Lung microvascular endothelial cell (primary cell): ENCODE results near the gene RYR1. TPM values are rescaled to one million over a fixed set of nuclear protein-coding genes. Genes with fewer than 3 reads are reported as not detected.
A peak's percentile ranks its signal among the peaks of the same experiment; 100 is the strongest.
"Not testable (repeated sequence)": the region's sequence is repeated elsewhere in the genome, so short reads cannot be mapped to it uniquely, and the experiment has no call there.

Source experiments
- DNase-seq, 2 donors: peaks; one replicate each; pipeline versions ENCODE4 v3.0.0 to v3.0.0-alpha.2; 2010; ENCODE audit warnings: low read depth in 2 of 2
- total RNA-seq: library from RNA; depleted of rRNA; stranded (reverse); fragments of >200 nt; gene quantifications from 2 replicates; pipeline ENCODE4 v1.2.1, GENCODE V29; 2014

Gene RYR1
- total RNA-seq, 1 donor from 2014 or later = not detected

- DNase-seq = no peak
Observed at GRCh38 chr19:38537071-38537936, 103.8 kb downstream of the RYR1 start.

GRCh38 chr19:38538386-38538785, 104.9 kb downstream of the RYR1 start:
- peak in 1 of 2 donors; percentile 79 for DNase-seq

- no peak for DNase-seq
Observed at GRCh38 chr19:38538793-38539528, 105.5 kb downstream of the RYR1 start.

- DNase-seq = no peak
Observed at GRCh38 chr19:38539751-38540150, 106.3 kb downstream of the RYR1 start.

- no peak for DNase-seq
Observed at GRCh38 chr19:38542040-38542439, 108.5 kb downstream of the RYR1 start.

- no peak for DNase-seq
Observed at GRCh38 chr19:38543286-38543806, 109.9 kb downstream of the RYR1 start.

GRCh38 chr19:38543807-38544568, 110.5 kb downstream of the RYR1 start:
- DNase-seq = peak; percentile 84 to 88

GRCh38 chr19:38544569-38545315, 111.3 kb downstream of the RYR1 start:
- DNase-seq = no peak

- no peak for DNase-seq
Observed at GRCh38 chr19:38545596-38545995, 112.1 kb downstream of the RYR1 start.

GRCh38 chr19:38547421-38547820, 113.9 kb downstream of the RYR1 start:
- DNase-seq = no peak

GRCh38 chr19:38549061-38549460, 115.6 kb downstream of the RYR1 start:
- DNase-seq = no peak

- DNase-seq = no peak
Observed at GRCh38 chr19:38549942-38550341, 116.5 kb downstream of the RYR1 start.

GRCh38 chr19:38550376-38550775, 116.9 kb downstream of the RYR1 start:
- no peak for DNase-seq

- no peak for DNase-seq
Observed at GRCh38 chr19:38551450-38551813, 117.9 kb downstream of the RYR1 start.

- DNase-seq = not testable (repeated sequence)
Observed at GRCh38 chr19:38553239-38553638, 119.7 kb downstream of the RYR1 start.

- no peak for DNase-seq
Observed at GRCh38 chr19:38554676-38555141, 121.2 kb downstream of the RYR1 start.

- DNase-seq = no peak
Observed at GRCh38 chr19:38555200-38555599, 121.7 kb downstream of the RYR1 start.

GRCh38 chr19:38556521-38557174, 123.2 kb downstream of the RYR1 start:
- no peak for DNase-seq

GRCh38 chr19:38557205-38557799, 123.8 kb downstream of the RYR1 start:
- no peak for DNase-seq

- not testable (repeated sequence) for DNase-seq
Observed at GRCh38 chr19:38558933-38559332, 125.4 kb downstream of the RYR1 start.
